Measurements from ENCODE around the gene LGI2. TPM values are rescaled to one million over a fixed set of nuclear protein-coding genes. Genes with fewer than 3 reads are reported as not detected.

LGI2 gene
- total and polyA plus RNA-seq, 2 of the 8 experiments (the other 6 are each of a cell fraction or from before 2014, with no cell fraction given) = 2.3 to 4.0 TPM

DNA sequence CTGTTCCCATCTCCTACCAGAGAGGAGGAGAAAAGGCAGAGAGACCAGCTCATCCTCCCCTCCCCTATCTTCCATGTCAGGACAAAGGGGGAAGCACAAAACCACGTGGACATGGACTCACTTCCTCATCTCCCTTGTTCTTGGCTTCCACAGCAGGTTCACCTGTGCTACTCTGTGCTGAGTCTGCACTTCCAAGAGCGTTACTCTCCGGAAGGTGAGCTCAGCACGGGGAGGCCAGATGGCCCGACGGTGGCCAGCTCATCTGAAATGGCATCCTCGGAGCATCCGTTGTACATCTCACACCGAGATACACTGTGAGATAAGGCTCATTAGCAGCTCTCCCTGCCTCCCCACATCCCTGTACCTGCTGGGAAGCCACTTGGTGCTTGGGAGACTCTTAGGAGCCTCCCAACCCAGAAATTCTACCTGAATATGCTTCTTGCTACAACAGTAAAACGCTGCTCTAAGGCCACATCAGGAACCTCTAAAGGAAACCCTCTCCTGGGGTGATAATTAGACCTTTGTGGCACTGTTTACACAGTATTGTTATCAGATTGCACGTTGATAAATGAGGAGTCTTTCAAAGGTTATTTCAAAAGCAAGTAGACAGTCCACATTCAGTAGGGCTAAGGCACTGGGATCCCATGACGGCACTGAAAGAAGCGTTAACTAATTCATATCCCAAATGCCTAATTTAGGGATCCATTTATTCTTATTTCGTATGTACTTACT is 19.4 kb downstream of the LGI2 start:
- no peak overlapping the region; the same call in 1 of the 2 replicates for H2BK15ac ChIP-seq (ENCODE audit: low read length)
- H3K9me3 ChIP-seq (ENCODE audit: insufficient read depth in 2 of 2, low read depth in 1 of 2, low read length in 1 of 2) = no peaks in the 10 kb centered on the region
- no peak overlapping the region for H2BK20ac ChIP-seq (ENCODE audit: low read length)
- no peak overlapping the region for H2AFZ ChIP-seq (ENCODE audit: low read length)
- no peak overlapping the region for H4K91ac ChIP-seq (replicated peaks; ENCODE audit: insufficient read length, low read length)
- no peak overlapping the region for H3K23ac ChIP-seq (ENCODE audit: insufficient read length)
- peak overlapping the region; percentile 82; the same call in 1 of the 2 replicates for H2AK5ac ChIP-seq (ENCODE audit: low read depth, low read length)
- H2BK12ac ChIP-seq (ENCODE audit: low read depth, low read length) = no peak overlapping the region
- no peak overlapping the region for H3K4me3 ChIP-seq (ENCODE audit: extremely low read depth in 1 of 4, insufficient read depth in 2 of 4, low read depth in 3 of 4, low read length in 4 of 4)
- CTCF ChIA-PET (ENCODE audit: partially characterized antibody) = interaction anchor here (0.7 to 2.4 kb wide), 5 partner anchors 17 to 80 kb away, joined by 3 to 6 read pairs (median 4); no protein-coding TSS in a partner anchor
- H3K56ac ChIP-seq (replicated peaks; ENCODE audit: insufficient read length, low read depth, low read length) = no peak overlapping the region
- POLR2A ChIA-PET (ENCODE audit: partially characterized antibody) = no interaction called here
- H3K36me3 ChIP-seq (ENCODE audit: control insufficient read depth in 2 of 4, insufficient read depth in 4 of 4, low read length in 3 of 4) = no peaks in the 10 kb centered on the region
- no peak overlapping the region for H3K9ac ChIP-seq (replicated peaks in 1 of 4; ENCODE audit: extremely low read depth in 1 of 4, low read depth in 3 of 4, low read length in 3 of 4)
- no peak overlapping the region for H3K14ac ChIP-seq (ENCODE audit: insufficient read length)
- H3K4me1 ChIP-seq (replicated peaks in 1 of 4; ENCODE audit: control insufficient read depth in 3 of 4, insufficient read depth in 4 of 4, low read length in 3 of 4) = no peaks in the 10 kb centered on the region
- no peak overlapping the region for H2BK5ac ChIP-seq (ENCODE audit: low read depth, low read length)
- no peaks in the 10 kb centered on the region for H3K79me1 ChIP-seq (ENCODE audit: low read depth, low read length)
- H3K4me2 ChIP-seq (ENCODE audit: insufficient read depth in 1 of 2, low read depth in 2 of 2, low read length in 2 of 2) = no peak overlapping the region
- no peak for DNase-seq (ENCODE audit: low read depth in 1 of 2, low spot score in 2 of 2)
- peaks cover 0 to 2% (median 0%) of the 10 kb centered on the region in 4 experiments; a peak in 1 of 7 replicates for H3K27me3 ChIP-seq (replicated peaks in 1 of 4; ENCODE audit: control insufficient read depth in 3 of 4, extremely low read depth in 1 of 4, insufficient read depth in 3 of 4, low read length in 3 of 4)
- peaks cover 0 to 2% of the 10 kb centered on the region in 2 experiments for H4K20me1 ChIP-seq (replicated peaks in 1 of 2; ENCODE audit: control insufficient read depth in 1 of 2, insufficient read depth in 2 of 2, low read length in 2 of 2)
- H3K27ac ChIP-seq (ENCODE audit: low read depth, low read length) = no peak overlapping the region
- no peak for FAIRE-seq
- no peaks in the 10 kb centered on the region for H3K79me2 ChIP-seq (ENCODE audit: control insufficient read depth in 1 of 2, insufficient read depth in 2 of 2, low read length in 2 of 2)
- H4K8ac ChIP-seq (ENCODE audit: extremely low read depth, insufficient read depth, low read length) = no peak overlapping the region
- H3K23me2 ChIP-seq (ENCODE audit: low read depth, low read length) = no peaks in the 10 kb centered on the region
- no peak overlapping the region for H4K5ac ChIP-seq (ENCODE audit: insufficient read length, low read depth, low read length)
- H2BK120ac ChIP-seq (replicated peaks; ENCODE audit: low read depth, low read length) = no peak overlapping the region
- 85% methylated on average over 14 of the region's 14 CpGs; no CpG with 5 or more reads in 1 of the 2 experiments for WGBS, 2 experiments (ENCODE audit: extremely low coverage in 1 of 2, insufficient coverage in 1 of 2, insufficient read length in 1 of 2, insufficient replicate concordance in 2 of 2, low coverage in 1 of 2, low lambda C conversion rate in 2 of 2, missing lambda C conversion rate in 1 of 2)
- no peak overlapping the region for H3K4ac ChIP-seq (replicated peaks; ENCODE audit: insufficient read length, low read depth, low read length)
- no peak overlapping the region for H3K18ac ChIP-seq (ENCODE audit: extremely low read depth, low read length)
- TF ChIP-seq HDAC6 (IDR thresholded peaks at IDR 0.05; ENCODE audit: low read depth, low read length) (no peak), ATF3 (IDR thresholded peaks at IDR 0.05; ENCODE audit: insufficient read depth, low read depth, low read length) (no peak), JUND (IDR thresholded peaks at IDR 0.05; ENCODE audit: low read length) (no peak), TAF1 (IDR thresholded peaks at IDR 0.05; ENCODE audit: low read depth, low read length) (no peak), PHF8 (conservative IDR thresholded peaks at IDR 0.05; ENCODE audit: low read depth, low read length) (no peak), EZH2 (IDR thresholded peaks at IDR 0.05; ENCODE audit: low read depth, low read length, severe bottlenecking) (no peak), HDAC2 (IDR thresholded peaks at IDR 0.05; ENCODE audit: borderline replicate concordance in 1 of 2, low read depth in 2 of 2, low read length in 2 of 2) (no peak), KDM5A (IDR thresholded peaks at IDR 0.05; ENCODE audit: low read length) (no peak), GTF2F1 (IDR thresholded peaks at IDR 0.05; ENCODE audit: borderline replicate concordance, low read depth, low read length) (no peak), SUZ12 (IDR thresholded peaks at IDR 0.05; ENCODE audit: low read length) (no peak), BCL11A (IDR thresholded peaks at IDR 0.05; ENCODE audit: low read depth in 2 of 2, low read length in 2 of 2) (no peak), TBP (IDR thresholded peaks at IDR 0.05; ENCODE audit: low read depth, low read length) (no peak)

Data from H1 (cell line).